ENCODE data around the gene CLSTN2. TPM values are rescaled to one million over a fixed set of nuclear protein-coding genes. Genes with fewer than 3 reads are reported as not detected.

Gene CLSTN2
- total RNA-seq, 4 donors from 2014 or later: 19.5 to 66.7 (median 42.5) TPM

DNA sequence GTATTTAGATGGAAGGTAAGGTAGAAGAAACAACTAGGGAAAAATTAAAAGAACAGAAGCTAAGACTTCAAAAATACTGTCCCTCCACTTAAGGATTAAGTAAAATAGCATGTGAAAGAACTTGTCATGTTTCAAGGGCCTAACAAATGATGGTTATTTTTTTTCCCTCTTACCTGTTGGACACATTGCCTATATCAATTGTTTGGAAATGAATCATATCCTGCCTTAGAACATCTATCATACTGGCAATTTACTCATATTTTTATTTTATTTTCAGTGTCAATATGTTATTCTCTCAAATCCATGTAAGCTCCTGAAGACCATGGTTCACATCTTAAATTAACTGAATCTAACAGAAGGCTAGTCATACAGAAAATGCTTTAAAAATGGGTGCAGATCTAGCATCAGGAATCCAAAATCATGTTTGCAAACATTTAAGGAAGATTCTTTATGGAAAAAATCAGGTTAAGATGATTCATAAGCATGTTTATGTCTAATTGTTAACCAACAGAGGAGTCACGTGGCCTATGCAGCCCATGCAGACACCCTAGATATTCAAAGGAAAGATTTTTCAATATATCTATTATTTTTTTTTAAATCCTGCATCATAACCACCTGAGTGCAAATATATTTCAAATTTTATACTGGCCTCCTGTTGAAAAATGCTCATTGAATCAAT is 607.1 kb downstream of the CLSTN2 start:
- TF ChIP-seq, protein P1, sequence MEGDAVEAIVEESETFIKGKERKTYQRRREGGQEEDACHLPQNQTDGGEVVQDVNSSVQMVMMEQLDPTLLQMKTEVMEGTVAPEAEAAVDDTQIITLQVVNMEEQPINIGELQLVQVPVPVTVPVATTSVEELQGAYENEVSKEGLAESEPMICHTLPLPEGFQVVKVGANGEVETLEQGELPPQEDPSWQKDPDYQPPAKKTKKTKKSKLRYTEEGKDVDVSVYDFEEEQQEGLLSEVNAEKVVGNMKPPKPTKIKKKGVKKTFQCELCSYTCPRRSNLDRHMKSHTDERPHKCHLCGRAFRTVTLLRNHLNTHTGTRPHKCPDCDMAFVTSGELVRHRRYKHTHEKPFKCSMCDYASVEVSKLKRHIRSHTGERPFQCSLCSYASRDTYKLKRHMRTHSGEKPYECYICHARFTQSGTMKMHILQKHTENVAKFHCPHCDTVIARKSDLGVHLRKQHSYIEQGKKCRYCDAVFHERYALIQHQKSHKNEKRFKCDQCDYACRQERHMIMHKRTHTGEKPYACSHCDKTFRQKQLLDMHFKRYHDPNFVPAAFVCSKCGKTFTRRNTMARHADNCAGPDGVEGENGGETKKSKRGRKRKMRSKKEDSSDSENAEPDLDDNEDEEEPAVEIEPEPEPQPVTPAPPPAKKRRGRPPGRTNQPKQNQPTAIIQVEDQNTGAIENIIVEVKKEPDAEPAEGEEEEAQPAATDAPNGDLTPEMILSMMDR (IDR thresholded peaks at IDR 0.05; ENCODE audit: low read depth): no peak

DNA sequence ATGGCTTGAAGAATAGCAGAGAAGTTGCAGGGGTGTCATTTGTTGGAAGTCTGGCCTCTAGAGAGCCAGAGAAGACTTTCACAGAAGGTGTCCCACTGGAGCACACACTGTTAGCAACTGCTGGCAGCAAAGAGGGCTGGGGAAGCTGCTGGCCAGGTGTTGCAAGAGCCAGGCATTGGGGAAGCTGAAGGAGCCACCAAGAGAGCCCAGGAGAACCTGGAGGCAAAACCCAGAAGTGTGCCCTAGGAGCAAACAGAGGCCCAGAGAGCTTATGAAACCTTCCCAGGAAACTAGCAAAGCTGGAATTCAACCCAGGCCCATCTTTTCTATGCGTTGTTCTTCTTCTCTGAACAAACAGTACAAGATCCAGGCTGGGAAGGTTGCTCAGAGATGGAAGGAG is 610.2 kb downstream of the CLSTN2 start:
- TF ChIP-seq, protein P1 (IDR thresholded peaks at IDR 0.05; ENCODE audit: low read depth): no peak

DNA sequence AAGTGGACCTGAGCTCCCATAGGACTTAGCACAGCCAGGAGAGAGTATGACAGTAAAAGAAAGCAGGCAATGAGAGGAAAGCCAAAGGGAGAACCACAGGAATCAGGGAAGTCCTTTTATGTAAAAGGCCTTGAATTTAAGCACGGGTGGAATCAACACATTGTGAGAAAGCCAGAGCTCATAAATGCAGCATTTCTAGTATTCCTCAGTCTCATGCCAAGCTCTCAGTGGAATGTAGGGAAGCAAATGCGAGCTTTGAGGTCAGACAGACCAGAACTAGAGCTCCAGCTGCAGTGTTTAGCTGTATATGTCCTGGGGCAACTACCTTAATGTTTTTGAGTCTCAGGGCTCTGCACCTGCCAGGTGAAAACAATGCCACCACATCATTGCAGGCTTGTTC is 610.8 kb downstream of the CLSTN2 start:
- TF ChIP-seq, protein P1 (IDR thresholded peaks at IDR 0.05; ENCODE audit: low read depth): no peak

DNA sequence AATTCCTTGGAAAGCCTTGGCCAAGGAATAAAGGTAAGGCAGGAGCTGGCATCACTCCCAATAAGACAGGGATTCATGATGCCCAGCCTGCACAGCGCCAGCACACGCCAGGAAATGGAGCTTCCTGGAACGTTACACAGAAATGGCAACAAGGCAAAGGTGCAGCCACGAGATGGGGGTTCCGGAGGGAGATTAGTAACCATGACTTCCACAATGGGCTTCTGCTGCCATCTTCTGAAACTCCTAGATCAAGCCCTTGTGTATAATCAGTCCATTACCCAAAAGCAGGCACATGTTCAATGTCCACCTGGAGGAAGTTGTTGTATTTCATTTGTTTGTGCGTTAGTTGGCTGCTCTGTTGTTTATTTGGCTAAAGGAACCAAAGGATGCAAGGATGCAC is 611.7 kb downstream of the CLSTN2 start:
- TF ChIP-seq, protein P1 (IDR thresholded peaks at IDR 0.05; ENCODE audit: low read depth): no peak

DNA sequence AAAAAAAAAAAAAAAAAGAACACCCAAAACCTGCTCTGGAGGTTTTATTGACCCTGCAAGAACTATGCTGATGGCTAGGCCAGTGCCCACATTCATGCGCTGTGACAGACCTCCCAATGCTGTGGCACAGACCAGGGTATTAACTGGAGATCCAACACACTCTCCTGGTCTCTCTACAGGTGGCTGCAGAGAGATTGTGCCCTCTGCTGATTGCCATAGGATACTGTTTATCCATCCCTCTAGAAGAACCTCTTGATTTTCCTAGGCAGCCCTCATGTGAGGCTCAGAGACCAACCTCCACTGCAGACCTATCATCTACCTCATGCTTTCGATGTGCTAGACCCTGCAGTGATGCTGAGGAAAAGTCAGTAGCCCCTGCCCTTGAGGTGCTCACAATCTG is 617.4 kb downstream of the CLSTN2 start:
- TF ChIP-seq, protein P1 (IDR thresholded peaks at IDR 0.05; ENCODE audit: low read depth): no peak

DNA sequence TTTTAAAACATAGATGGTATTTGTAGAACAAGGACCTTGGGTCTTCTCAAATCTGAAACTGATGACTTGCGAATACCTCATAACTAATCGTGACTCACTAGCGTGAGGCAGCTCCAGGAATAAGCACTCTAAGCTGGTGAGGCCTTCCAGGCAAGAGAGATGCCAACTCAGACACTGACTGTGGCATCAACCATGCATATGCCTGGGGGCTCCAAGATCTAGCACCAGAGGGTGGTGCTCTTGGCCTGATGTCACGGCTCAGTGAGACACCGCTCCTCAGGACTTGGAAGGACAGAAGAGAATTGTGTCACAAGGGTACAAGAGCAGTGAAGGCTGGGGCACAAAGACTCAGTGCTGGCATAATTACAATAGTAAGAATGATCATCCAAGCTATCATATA is 617.9 kb downstream of the CLSTN2 start:
- TF ChIP-seq, protein P1 (IDR thresholded peaks at IDR 0.05; ENCODE audit: low read depth): no peak

DNA sequence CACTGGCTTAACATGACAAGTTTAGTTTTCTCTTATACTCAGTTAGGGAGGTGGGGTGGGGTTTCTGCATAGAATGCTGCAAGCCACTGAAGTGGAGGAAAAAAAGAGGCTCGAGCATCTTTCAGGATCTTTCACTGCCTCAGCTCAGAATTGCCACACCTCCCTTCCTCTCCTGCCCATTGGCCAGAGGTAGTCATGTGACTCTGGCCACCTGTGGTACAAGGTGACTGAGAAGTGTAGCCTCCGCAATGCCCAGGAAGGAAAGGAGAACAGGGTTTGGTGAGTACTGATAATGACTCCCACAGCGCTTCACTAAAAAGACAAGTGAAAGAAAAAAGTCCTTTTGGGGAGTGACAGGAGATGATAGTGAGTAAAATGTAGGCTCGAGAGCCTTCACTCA is 618.6 kb downstream of the CLSTN2 start:
- TF ChIP-seq, protein P1 (IDR thresholded peaks at IDR 0.05; ENCODE audit: low read depth): no peak

Measured in subcutaneous adipose tissue (tissue), 4 donors.